ENCODE results near the gene CD83. TPM values are rescaled to one million over a fixed set of nuclear protein-coding genes. Genes with fewer than 3 reads are reported as not detected.
A peak's percentile ranks its signal among the peaks of the same experiment; 100 is the strongest.

Gene CD83
- total and polyA plus RNA-seq, 9 of the 15 experiments (the other 6 are each of a cell fraction or from before 2014, with no cell fraction given): 2.5 to 4.1 (median 3.4) TPM

DNA sequence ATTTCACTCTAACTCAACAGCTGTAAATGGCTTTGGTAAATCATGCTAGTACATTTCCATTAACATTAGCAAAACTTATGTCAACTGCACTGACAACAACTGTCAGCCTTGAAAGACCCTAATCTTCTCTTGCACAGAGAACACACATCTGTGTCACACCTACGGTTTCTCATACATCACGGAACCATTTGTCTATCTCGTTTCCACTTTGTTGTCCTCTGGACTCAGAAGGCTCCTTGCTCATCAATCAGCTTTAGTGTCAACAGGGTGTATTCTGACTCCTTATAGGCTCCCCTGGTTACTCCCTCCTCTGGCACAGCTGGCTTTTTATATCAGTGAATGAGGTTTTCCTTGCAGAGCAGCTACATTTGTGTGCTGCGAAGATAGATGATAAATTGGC is 49.3 kb downstream of the CD83 start:
- H3K79me2 ChIP-seq (ENCODE audit: control insufficient read depth, insufficient read depth, low read length): no peaks in the 10 kb centered on the region
- DNase-seq (ENCODE audit: extremely low read depth in 1 of 4, low spot score in 3 of 4) (peak in 1 of 4 experiments; percentile 12), ATAC-seq (no peak), FAIRE-seq (peak; percentile 61)
- no peak overlapping the region for H2AFZ ChIP-seq (ENCODE audit: low read depth, low read length)
- no peak overlapping the region for H3K9ac ChIP-seq (ENCODE audit: insufficient read depth in 1 of 2, low read depth in 2 of 2, low read length in 2 of 2)
- peaks cover 9% of the 10 kb centered on the region; the same call in 1 of the 2 replicates for H3K9me3 ChIP-seq (replicated peaks; ENCODE audit: control insufficient read depth, insufficient read depth, low read depth, low read length)
- ChIA-PET CTCF (ENCODE audit: low intra/inter-chr PET ratio) (no interaction called here), POLR2A (interaction anchor here (1.3 kb wide), 1 partner anchor 29 kb away, joined by 4 read pairs; no protein-coding TSS in a partner anchor)
- H3K4me1 ChIP-seq (replicated peaks in 1 of 2; ENCODE audit: control insufficient read depth in 2 of 2, insufficient read depth in 2 of 2, low read length in 2 of 2): no peaks in the 10 kb centered on the region; a peak in 1 of 5 replicates
- H3K27ac ChIP-seq (ENCODE audit: extremely low read depth, low read depth, low read length): no peak overlapping the region
- no TSS peak for BruUV-seq (replicated peaks)
- H3K4me2 ChIP-seq (ENCODE audit: insufficient read depth, low read length): no peak overlapping the region
- H4K20me1 ChIP-seq (replicated peaks; ENCODE audit: control insufficient read depth, insufficient read depth, low read length): no peaks in the 10 kb centered on the region
- 5% methylated on average over 4 of the region's 4 CpGs for WGBS (ENCODE audit: insufficient coverage, low coverage, missing lambda C conversion rate)
- no peaks in the 10 kb centered on the region for H3K9me1 ChIP-seq (ENCODE audit: control insufficient read depth, insufficient read depth, low read length)
- intact Hi-C loops (cut with micrococcal nuclease): no loop called here
- no peaks in the 10 kb centered on the region for H3K36me3 ChIP-seq (ENCODE audit: control insufficient read depth, insufficient read depth, low read length)
- H3K27me3 ChIP-seq (ENCODE audit: control insufficient read depth in 2 of 2, insufficient read depth in 2 of 2, low read length in 2 of 2): peaks cover 0 to 8% of the 10 kb centered on the region in 2 experiments; a peak in 2 of 5 replicates
- no peak overlapping the region for H3K4me3 ChIP-seq
- in situ Hi-C loops (cut with MboI): no loop called here
- no peak for TF ChIP-seq SLC30A9 (CRISPR knock-in tag; IDR thresholded peaks at IDR 0.05)
- no peak for TF ChIP-seq BRF1 (IDR thresholded peaks at IDR 0.05; ENCODE audit: borderline replicate concordance, extremely low read depth, insufficient read length)
- TF ChIP-seq TSHZ1 (CRISPR knock-in tag; IDR thresholded peaks at IDR 0.05): no peak
- TF ChIP-seq STAT5B (CRISPR knock-in tag; IDR thresholded peaks at IDR 0.05): no peak
- peak; percentile 8; the same call in 1 of the 2 replicates for TF ChIP-seq RFX1 (IDR thresholded peaks at IDR 0.05)
- TF ChIP-seq HMGN3 (IDR thresholded peaks at IDR 0.05; ENCODE audit: borderline replicate concordance, extremely low read depth, insufficient read length, low read depth, low read length): no peak
- TF ChIP-seq, protein P1, sequence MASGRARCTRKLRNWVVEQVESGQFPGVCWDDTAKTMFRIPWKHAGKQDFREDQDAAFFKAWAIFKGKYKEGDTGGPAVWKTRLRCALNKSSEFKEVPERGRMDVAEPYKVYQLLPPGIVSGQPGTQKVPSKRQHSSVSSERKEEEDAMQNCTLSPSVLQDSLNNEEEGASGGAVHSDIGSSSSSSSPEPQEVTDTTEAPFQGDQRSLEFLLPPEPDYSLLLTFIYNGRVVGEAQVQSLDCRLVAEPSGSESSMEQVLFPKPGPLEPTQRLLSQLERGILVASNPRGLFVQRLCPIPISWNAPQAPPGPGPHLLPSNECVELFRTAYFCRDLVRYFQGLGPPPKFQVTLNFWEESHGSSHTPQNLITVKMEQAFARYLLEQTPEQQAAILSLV (tag; IDR thresholded peaks at IDR 0.05): no peak
- TF ChIP-seq, protein P2, sequence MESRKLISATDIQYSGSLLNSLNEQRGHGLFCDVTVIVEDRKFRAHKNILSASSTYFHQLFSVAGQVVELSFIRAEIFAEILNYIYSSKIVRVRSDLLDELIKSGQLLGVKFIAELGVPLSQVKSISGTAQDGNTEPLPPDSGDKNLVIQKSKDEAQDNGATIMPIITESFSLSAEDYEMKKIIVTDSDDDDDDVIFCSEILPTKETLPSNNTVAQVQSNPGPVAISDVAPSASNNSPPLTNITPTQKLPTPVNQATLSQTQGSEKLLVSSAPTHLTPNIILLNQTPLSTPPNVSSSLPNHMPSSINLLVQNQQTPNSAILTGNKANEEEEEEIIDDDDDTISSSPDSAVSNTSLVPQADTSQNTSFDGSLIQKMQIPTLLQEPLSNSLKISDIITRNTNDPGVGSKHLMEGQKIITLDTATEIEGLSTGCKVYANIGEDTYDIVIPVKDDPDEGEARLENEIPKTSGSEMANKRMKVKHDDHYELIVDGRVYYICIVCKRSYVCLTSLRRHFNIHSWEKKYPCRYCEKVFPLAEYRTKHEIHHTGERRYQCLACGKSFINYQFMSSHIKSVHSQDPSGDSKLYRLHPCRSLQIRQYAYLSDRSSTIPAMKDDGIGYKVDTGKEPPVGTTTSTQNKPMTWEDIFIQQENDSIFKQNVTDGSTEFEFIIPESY (CRISPR knock-in tag; IDR thresholded peaks at IDR 0.05): no peak
- TF ChIP-seq HLTF (IDR thresholded peaks at IDR 0.05): no peak
- TF ChIP-seq ZNF24 (IDR thresholded peaks at IDR 0.05): no peak
- no peak for TF ChIP-seq MYBL2 (IDR thresholded peaks at IDR 0.05; ENCODE audit: low read depth)
- no peak for TF ChIP-seq MYBL2 (CRISPR knock-in tag; IDR thresholded peaks at IDR 0.05; ENCODE audit: borderline replicate concordance)
- TF ChIP-seq HDAC6 (IDR thresholded peaks at IDR 0.05; ENCODE audit: low read depth, low read length): no peak
- peak; percentile 53 to 60; a peak in 3 of 4 replicates for TF ChIP-seq TRIM24 (IDR thresholded peaks at IDR 0.05)
- no peak for TF ChIP-seq YY1 (IDR thresholded peaks at IDR 0.05; ENCODE audit: borderline replicate concordance in 1 of 3, control insufficient read depth in 1 of 3, extremely low read depth in 1 of 3, insufficient read depth in 3 of 3, insufficient read length in 1 of 3, insufficient replicate concordance in 2 of 3, low read depth in 1 of 3, low read length in 2 of 3)
- no peak for TF ChIP-seq HOXB6 (CRISPR knock-in tag; IDR thresholded peaks at IDR 0.05; ENCODE audit: borderline replicate concordance)
- TF ChIP-seq, protein P3, sequence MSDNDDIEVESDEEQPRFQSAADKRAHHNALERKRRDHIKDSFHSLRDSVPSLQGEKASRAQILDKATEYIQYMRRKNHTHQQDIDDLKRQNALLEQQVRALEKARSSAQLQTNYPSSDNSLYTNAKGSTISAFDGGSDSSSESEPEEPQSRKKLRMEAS (CRISPR knock-in tag; IDR thresholded peaks at IDR 0.05): no peak

Measured in K562 (cell line).